Kidney tubule cell (primary cell): ENCODE measurements around the gene CPNE4.
"Not testable (repeated sequence)": the region's sequence is repeated elsewhere in the genome, so short reads cannot be mapped to it uniquely, and the experiment has no call there.

Experiments
- DNase-seq: peaks from one replicate; pipeline ENCODE4 v3.0.0-alpha.2; 2018; ENCODE audit warnings: low spot score

The CPNE4 gene

GRCh38 chr3:131957980-131958379 is 76.8 kb downstream of the CPNE4 start:
- DNase-seq = peak; percentile 16

GRCh38 chr3:131957511-131957910 is 77.3 kb downstream of the CPNE4 start:
- no peak for DNase-seq

DNA sequence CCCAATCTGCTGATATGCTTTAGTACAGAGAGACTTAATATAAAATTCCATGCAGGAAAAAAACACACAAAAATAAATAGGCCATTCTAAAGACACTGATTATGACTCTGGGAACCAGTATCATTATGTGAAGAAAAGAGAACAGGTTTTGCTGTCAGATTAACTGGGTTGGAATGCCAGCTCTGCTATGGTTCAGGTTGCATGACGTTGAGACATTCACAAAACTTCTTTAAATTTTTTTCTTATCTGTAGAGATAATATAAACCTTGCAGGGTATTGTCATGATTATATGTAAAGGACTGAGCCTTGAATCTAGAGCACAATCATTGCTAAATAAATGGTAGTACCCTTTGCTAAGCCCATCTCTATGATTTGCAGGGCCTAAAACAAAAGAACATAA is 86.0 kb downstream of the CPNE4 start:
- no peak for DNase-seq

DNA sequence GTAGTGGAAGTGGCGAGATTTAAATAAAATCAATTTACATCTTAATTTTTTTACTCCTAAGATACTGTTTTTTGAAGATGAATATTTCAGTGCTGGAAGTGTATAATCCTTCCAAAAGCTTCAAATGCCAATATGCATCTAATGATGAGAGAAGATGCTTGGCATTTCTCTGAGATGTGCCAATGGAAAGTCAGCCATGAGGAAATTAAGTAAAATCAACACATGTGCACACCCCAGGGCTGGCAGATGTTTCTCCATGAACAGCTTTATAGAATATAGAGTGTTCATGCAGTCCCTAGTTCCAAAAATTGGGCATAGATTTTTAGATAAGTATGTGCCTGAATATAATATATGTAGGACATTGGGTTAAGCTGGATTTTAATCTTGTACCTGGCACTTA is 90.1 kb downstream of the CPNE4 start:
- no peak for DNase-seq

- no peak for DNase-seq
Observed at GRCh38 chr3:131933665-131934064, 101.1 kb downstream of the CPNE4 start.

- DNase-seq = no peak
Observed at GRCh38 chr3:131928593-131928992, 106.2 kb downstream of the CPNE4 start.

DNA sequence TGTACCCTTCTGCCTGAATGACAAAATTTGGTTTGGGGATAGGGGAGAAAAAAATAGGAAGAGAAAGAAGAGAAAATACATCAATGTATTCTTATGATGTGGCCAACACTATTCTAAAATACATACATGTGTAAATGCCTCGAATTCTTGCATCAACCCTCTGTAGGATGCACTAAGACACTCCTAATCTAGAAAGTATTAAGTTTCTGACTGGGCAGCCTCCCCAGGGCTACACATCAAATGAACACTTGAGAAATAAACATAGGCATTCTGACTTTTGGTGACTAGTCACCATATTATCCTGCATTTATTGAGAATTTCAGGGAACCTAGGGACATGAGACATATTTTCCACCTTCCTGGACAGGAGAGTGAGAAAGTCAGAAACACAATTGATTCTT is 109.2 kb downstream of the CPNE4 start:
- no peak for DNase-seq

DNA sequence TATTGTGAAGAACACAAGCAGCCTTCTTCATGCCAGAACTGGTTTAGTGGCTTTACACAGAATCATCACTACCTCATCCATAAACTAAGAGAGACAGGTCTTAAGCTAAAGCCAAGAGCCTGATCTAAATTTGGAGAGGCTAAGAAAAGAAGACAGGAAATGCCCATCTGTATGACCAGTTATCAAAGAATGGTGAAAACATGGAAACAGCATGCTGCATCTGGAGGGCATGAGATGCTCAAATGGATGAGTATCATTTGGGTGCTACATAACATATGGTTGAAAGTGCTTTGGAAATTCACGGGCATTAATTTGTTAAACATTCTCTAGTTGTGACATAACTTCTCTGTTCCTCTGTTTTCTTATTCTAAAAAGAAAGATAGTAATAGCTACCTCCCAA is 112.5 kb downstream of the CPNE4 start:
- DNase-seq = no peak

DNA sequence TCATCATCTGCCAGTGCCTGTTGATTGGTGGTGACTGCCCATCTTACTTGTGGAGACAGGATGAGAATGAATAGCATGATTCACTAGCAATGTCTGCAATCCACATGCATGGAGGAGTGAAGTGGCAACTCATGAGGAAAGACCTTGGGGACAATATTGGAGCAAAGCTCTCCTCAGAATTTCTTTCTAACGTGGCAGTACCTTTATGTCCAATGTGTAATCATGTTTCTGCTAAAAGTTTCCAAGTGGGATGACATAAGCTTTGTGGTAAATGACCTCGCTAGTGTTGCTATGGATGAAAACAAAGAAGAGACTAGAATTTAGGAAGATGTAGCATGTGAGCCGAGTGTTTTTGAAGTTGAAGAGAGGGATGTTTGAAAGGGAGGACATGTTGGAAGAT is 117.8 kb downstream of the CPNE4 start:
- no peak for DNase-seq

DNA sequence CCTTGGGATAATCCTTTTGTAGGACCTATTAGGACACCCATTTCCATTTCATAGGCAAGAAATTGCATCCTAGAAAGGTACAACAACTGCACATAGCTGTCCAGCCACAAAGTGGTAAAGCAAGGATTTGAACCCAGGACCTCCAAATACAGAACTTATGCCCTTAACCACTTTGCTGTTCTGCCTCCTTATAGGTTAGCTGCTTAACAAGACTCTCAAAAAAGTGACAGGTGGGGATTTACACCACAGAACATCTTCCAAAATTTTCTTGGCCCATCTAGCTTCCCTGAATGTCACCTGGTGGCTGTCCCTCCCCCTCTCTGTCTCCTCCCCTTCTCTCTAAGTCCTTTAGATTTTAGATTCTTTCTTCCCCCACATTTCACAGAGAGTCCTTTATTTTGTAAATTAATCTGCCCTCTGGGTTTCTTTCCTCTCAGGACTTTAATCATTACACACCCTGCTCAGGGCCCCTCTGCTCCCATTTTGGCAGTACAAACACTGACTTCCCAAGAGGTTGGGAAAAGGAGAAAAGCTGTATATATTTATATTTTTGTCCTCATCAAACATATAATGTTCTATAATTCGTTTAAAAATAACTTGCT is 120.6 kb downstream of the CPNE4 start:
- no peak for DNase-seq

DNA sequence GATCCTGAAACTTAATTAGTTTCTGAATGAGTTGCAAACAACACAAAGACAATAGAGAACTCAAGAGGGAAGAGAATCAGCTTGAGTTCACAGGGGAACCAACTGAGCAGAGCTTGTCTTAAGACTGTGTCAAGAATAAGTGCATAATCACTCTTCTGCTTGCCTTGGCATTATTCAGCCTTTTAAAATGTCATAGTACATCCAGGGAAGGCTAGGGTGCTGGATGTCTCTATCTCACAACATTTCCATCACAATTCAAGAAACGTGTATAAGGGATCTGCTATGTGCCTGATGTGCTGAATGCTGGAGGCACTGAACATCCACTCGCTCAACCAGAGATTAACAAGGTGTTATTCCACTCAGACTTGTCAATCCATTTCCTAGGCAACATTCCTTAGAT is 122.6 kb downstream of the CPNE4 start:
- no peak for DNase-seq

DNA sequence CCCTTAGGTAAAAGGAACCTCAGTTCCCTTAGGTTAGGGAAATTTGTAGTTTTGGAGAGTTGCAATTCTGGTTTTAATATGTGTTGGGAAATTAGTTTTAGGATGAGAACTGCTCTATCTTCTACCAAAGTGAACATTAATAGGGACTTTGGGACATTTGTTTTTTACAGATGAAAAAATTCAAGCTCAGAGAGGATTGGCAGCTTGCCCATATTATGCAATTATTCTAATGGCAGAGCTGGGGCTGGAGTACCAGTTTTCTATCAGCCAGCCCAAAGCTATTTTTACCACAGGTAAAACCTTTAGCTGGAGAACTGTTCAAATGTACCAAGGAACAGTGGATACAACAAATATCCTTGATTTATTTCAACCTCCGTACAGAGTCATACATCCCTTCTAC is 127.0 kb downstream of the CPNE4 start:
- DNase-seq = no peak

GRCh38 chr3:131903988-131904415 is 130.8 kb downstream of the CPNE4 start:
- peak; percentile 28 for DNase-seq

GRCh38 chr3:131901686-131902085 is 133.1 kb downstream of the CPNE4 start:
- no peak for DNase-seq

DNA sequence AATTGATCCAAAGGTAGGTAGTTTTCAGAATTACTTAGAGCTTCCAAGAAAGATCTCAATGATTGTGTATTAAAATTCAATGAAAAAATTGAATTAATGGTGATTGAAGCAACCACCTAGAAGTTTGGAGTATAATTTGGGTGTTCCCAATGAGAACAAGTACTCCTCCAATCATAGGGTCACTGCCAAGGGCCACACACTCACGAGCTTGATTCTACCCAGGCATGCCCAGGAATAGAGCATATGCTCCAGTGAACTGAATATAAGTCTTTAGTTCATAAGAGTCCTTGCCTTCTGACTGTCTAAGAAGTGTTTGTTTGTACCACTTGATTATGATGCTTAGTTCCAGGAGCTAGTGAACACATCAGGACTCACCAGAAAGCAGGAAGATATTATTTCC is 133.9 kb downstream of the CPNE4 start:
- DNase-seq = no peak

DNA sequence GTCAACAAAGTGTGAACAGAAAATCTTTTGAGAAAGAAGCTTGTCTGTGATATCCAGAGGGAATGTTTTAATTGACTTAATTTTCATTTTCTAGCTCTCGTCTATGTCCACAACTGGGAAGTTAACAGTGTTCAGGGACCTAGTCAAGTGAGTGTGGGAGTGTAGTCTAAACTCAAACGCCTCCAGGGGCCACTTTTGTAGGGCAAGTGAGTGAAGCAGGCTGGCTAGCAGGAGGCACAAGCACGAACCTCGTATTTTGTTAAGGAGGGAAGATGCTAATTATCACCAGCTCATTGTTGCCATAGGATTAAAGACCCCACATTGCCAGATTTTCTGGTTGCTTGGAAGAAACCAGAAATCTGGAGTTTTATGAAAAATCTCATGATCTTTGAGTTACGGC is 135.8 kb downstream of the CPNE4 start:
- no peak for DNase-seq

GRCh38 chr3:131898346-131898745 is 136.5 kb downstream of the CPNE4 start:
- no peak for DNase-seq

- DNase-seq = no peak
Observed at GRCh38 chr3:131896285-131896684, 138.5 kb downstream of the CPNE4 start.

- DNase-seq = no peak
Observed at GRCh38 chr3:131895766-131896165, 139.0 kb downstream of the CPNE4 start.

DNA sequence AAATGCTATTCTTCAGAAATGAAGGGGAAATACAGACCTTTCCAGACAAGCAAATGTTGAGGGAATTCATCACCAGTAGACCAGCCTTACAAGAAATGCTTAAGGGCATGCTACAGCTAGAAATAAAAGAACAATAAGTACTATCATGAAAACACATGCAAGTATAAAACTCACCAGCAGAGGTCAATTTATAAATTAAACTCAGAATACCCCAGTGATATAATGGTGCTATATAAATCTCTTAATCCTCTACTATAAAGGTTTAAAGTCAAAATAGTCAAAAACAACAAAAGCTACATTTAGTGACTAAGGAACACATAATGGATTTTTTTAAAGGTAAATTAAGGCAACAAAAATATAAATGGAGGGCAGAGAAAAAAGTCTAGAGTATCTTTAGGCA is 142.5 kb downstream of the CPNE4 start:
- no peak for DNase-seq

DNA sequence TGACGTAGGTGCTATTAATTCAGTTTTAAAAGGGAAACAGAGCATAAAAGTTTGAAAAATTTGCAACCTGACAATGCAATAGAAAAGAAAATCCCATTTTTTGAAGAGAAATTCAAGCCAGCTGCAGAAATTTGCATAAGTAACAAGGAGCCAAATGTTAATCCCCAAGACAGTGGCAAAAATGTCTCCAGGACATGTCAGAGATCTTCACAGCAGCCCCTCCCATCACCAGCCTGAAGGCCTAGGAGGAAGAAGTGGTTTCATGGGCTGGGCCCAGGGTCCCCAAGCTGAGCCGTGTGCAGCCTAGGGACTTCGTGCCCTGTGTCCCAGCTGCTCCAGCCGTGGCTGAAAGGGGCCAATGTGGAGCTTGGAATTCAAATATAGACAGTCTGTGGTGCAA is 148.9 kb downstream of the CPNE4 start:
- DNase-seq = not testable (repeated sequence)

DNA sequence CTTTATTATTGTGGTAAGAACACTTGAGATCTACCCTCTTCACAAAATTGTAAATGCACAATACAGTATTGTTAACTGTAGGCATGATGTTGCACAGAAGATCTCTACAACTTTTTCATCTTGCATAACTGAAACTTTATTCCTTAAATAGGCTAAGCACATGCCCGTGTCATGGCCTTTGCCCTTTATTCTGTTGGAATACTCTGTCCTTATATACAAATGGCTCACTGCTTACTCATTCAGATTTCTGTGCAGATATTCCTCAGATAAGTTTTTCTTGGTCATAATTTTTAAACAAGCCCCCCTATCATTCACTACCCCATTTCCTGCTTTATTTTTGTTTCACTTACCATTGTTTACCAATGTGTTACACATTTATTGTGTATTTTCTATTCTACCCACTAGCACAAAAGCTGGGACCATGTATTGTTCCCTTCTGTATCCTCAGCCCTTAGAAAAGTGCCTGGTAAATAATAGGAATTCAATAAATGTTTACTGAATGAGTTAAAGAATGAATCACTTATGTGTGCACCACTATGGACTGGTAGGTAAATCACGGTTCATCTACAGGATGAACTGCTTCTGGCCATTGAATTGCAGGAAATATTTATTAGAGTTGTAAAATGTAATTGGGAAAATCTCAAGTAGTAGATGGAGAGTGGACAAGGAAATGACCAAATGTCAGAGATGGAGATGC is 151.0 kb downstream of the CPNE4 start:
- no peak for DNase-seq

DNA sequence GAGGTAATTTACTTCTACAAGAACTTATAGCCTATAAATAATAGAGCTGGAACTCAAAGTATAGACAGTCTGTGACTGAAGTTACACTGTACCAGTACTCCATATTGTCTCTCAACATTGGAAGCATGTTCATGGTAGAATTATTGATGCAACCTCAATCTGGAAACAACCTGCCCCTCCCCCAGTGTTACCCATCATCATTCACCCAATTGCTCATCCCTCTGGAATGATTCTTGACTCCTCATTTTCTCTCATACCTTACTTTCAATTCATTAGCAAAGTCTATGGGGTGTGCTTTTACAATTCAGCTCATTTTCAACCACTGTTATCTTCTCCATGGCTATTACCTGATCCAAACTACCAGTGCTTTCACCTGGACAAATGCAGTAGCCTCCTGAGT is 151.7 kb downstream of the CPNE4 start:
- DNase-seq = no peak

DNA sequence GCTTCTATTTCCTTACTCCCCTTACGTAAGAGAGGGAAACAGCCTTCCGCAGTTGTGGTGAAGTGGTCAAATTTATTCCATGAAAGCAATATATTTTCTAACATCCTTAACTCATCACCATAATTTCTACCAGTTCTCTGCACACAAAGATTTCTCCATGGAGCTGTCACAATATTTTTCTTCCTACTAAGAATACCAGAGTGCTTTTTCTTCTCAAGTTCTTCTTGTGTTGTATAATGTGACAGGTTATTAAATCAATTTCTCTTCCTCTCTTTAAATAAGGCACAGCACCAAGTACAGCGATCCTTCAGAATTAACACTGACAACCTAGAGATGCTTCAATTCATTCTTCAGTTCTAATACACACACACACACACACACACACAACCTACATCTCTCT is 153.0 kb downstream of the CPNE4 start:
- DNase-seq = no peak
